HepG2 (cell line): ENCODE measurements around the gene NPAS2. TPM values are rescaled to one million over a fixed set of nuclear protein-coding genes. Genes with fewer than 3 reads are reported as not detected.

Experiments used
- BRCA1 ChIP-seq: sonication (generic); formaldehyde crosslinking; IDR thresholded peaks from 2 replicates; pipeline ENCODE4 v1.4.0; 2020; ENCODE audit warnings: missing genetic modification reagents
- CBX1 ChIP-seq: IDR thresholded peaks from one replicate; pipeline ENCODE4 v1.6.1; 2016; ENCODE audit warnings: antibody characterized with exemption, low read depth
- ELF1 ChIP-seq: sonication (generic); formaldehyde crosslinking; IDR thresholded peaks from 2 replicates; pipeline ENCODE4 v1.4.0; 2020; ENCODE audit warnings: missing genetic modification reagents
- GATAD1 ChIP-seq: IDR thresholded peaks from 2 replicates; pipeline ENCODE4 v1.6.1; 2016; ENCODE audit warnings: missing genetic modification reagents, missing compliant biosample characterization
- HNRNPL ChIP-seq: fragments of 200-400 bp; formaldehyde crosslinking; IDR thresholded peaks from 2 replicates; pipeline ENCODE4 v1.6.1; 2017; ENCODE audit warnings: mild to moderate bottlenecking, low read depth, low read length
- KLF13 ChIP-seq: sonication (generic); formaldehyde crosslinking; IDR thresholded peaks from 2 replicates; pipeline ENCODE4 v1.4.0; 2020; ENCODE audit warnings: mild to moderate bottlenecking, missing genetic modification reagents
- MAZ ChIP-seq, 2 experiments: sonication (generic) in 1 of 2; formaldehyde crosslinking in 1 of 2; IDR thresholded peaks; 2 replicates each; pipeline versions ENCODE4 v1.5.0 to v1.6.1; 2012 to 2020; ENCODE audit warnings: low read depth in 2 of 2, mild to moderate bottlenecking in 2 of 2, borderline replicate concordance in 1 of 2, improper control_type of control experiment in 1 of 2, low read length in 1 of 2, missing genetic modification reagents in 1 of 2, moderate library complexity in 1 of 2
- MEIS2 ChIP-seq: sonication (generic); formaldehyde crosslinking; IDR thresholded peaks from 2 replicates; pipeline ENCODE4 v1.9.0; 2021; ENCODE audit warnings: mild to moderate bottlenecking, missing genetic modification reagents
- MNT ChIP-seq: fragments of 450-650 bp; IDR thresholded peaks from 2 replicates; pipeline ENCODE4 v1.6.1; 2016
- PAX8 ChIP-seq: sonication (generic); formaldehyde crosslinking; IDR thresholded peaks from 2 replicates; pipeline ENCODE4 v1.8.0; 2022; ENCODE audit warnings: mild to moderate bottlenecking, missing genetic modification reagents, borderline replicate concordance
- RAD21 ChIP-seq: fragments of 450-650 bp; formaldehyde crosslinking; IDR thresholded peaks from 2 replicates; pipeline ENCODE4 v1.5.0; 2020; ENCODE audit warnings: mild to moderate bottlenecking
- RXRA ChIP-seq: sonication (generic); formaldehyde crosslinking; IDR thresholded peaks from 2 replicates; pipeline ENCODE4 v1.5.1; 2020; ENCODE audit warnings: missing genetic modification reagents
- SAFB2 ChIP-seq: sonication (generic); formaldehyde crosslinking; IDR thresholded peaks from 2 replicates; pipeline ENCODE4 v1.5.1; 2020; ENCODE audit warnings: missing genetic modification reagents, low read depth, mild to moderate bottlenecking, borderline replicate concordance
- SNAPC2 ChIP-seq: sonication (generic); formaldehyde crosslinking; IDR thresholded peaks from 2 replicates; pipeline ENCODE4 v1.8.1; 2022; ENCODE audit warnings: mild to moderate bottlenecking, missing genetic modification reagents
- TCF7L2 ChIP-seq: IDR thresholded peaks from 2 replicates; pipeline ENCODE4 v1.6.1; 2011; ENCODE audit warnings: mild to moderate bottlenecking, low read depth, low read length, moderate library complexity
- ZBTB2 ChIP-seq: sonication (generic); formaldehyde crosslinking; IDR thresholded peaks from 2 replicates; pipeline ENCODE4 v1.8.0; 2022; ENCODE audit warnings: low read depth, missing genetic modification reagents
- ZBTB7B ChIP-seq: sonication (generic); formaldehyde crosslinking; IDR thresholded peaks from 2 replicates; pipeline ENCODE4 v1.4.0; 2020; ENCODE audit warnings: missing genetic modification reagents
- ZMAT5 ChIP-seq: sonication (generic); formaldehyde crosslinking; IDR thresholded peaks from 2 replicates; pipeline ENCODE4 v1.5.0; 2020; ENCODE audit warnings: mild to moderate bottlenecking, low read depth, missing genetic modification reagents, borderline replicate concordance
- ZNF205 ChIP-seq: IDR thresholded peaks from 2 replicates; pipeline ENCODE4 v1.6.1; 2018; ENCODE audit warnings: missing biosample characterization, missing genetic modification reagents
- ZNF260 ChIP-seq: sonication (generic); formaldehyde crosslinking; IDR thresholded peaks from 2 replicates; pipeline ENCODE4 v1.4.0; 2020; ENCODE audit warnings: missing genetic modification reagents, low read depth, mild to moderate bottlenecking, borderline replicate concordance
- ZNF263 ChIP-seq: sonication (generic); formaldehyde crosslinking; IDR thresholded peaks from 2 replicates; pipeline ENCODE4 v1.4.0; 2020; ENCODE audit warnings: missing genetic modification reagents
- ZNF337 ChIP-seq: sonication (generic); formaldehyde crosslinking; IDR thresholded peaks from 2 replicates; pipeline ENCODE4 v1.5.1; 2020; ENCODE audit warnings: missing genetic modification reagents, low read depth, mild to moderate bottlenecking, borderline replicate concordance
- ZNF431 ChIP-seq: sonication (generic); formaldehyde crosslinking; IDR thresholded peaks from 2 replicates; pipeline ENCODE4 v1.9.0; 2022; ENCODE audit warnings: missing genetic modification reagents, low read depth, mild to moderate bottlenecking, borderline replicate concordance
- ZNF574 ChIP-seq: sonication (generic); formaldehyde crosslinking; IDR thresholded peaks from 2 replicates; pipeline ENCODE4 v1.4.0; 2020; ENCODE audit warnings: missing genetic modification reagents
- polyA plus RNA-seq, 8 experiments: library from polyadenylated mRNA; depleted of rRNA in 3 of 8; stranded (reverse) in 7 of 8; unstranded in 1 of 8; fragments of >200 nt; fragmentation: Illumina TruSeq in 4 of 8; extraction: Trizol in 4 of 8; gene quantifications; 2 replicates each; pipeline versions ENCODE4 v1.2.1 to v1.2.3, GENCODE V29; 2011 to 2016; ENCODE audit warnings: low read depth in 4 of 8, missing spikeins in 1 of 8, mixed read lengths in 1 of 8; ENCODE audit not compliant: insufficient read depth in 1 of 8
- total RNA-seq, 5 experiments: library from RNA; depleted of rRNA; stranded (reverse); fragments of >200 nt; fragmentation: Illumina TruSeq; extraction: Trizol; gene quantifications; 2 replicates each; pipeline ENCODE4 v1.2.3, GENCODE V29; 2016; ENCODE audit warnings: low read depth in 1 of 5

The NPAS2 gene
- total and polyA plus RNA-seq, 2 of the 13 experiments (the other 11 are each of a cell fraction or from before 2014, with no cell fraction given): 14.8 to 37.5 TPM

- 0 out of 2 replicates have a peak, but pooled peaks have one; percentile 20 for TF ChIP-seq ZNF263
- no peak; the same call in 1 of the 2 replicates for TF ChIP-seq ZNF574 (CRISPR knock-in tag)
- no peak for TF ChIP-seq TCF7L2
- peak; percentile 44; the same call in 1 of the 2 replicates for TF ChIP-seq MNT
- peak; percentile 54; the same call in 1 of the 2 replicates for TF ChIP-seq RAD21
- TF ChIP-seq ZBTB7B: peak; percentile 56; the same call in 1 of the 2 replicates
- no peak for TF ChIP-seq GATAD1 (CRISPR knock-in tag)
- no peak; the same call in 1 of the 2 replicates for TF ChIP-seq ELF1
- no peak for TF ChIP-seq ZNF260 (CRISPR knock-in tag)
- 0 out of 2 replicates have a peak, but pooled peaks have one; percentile 59 for TF ChIP-seq BRCA1
- TF ChIP-seq SNAPC2 (CRISPR knock-in tag): no peak
- no peak for TF ChIP-seq PAX8
- TF ChIP-seq RXRA (CRISPR knock-in tag): no peak; the same call in 1 of the 2 replicates
- no peak for TF ChIP-seq ZNF431 (CRISPR knock-in tag)
- 0 out of 2 replicates have a peak, but pooled peaks have one; percentile 50 for TF ChIP-seq SAFB2
- no peak for TF ChIP-seq KLF13 (CRISPR knock-in tag)
- no peak for TF ChIP-seq ZNF205 (CRISPR knock-in tag)
- TF ChIP-seq CBX1: no peak
- TF ChIP-seq ZBTB2 (CRISPR knock-in tag): no peak
- peak; percentile 28; the same call in 1 of the 2 replicates for TF ChIP-seq MEIS2 (CRISPR knock-in tag)
- peak; percentile 55; the same call in 1 of the 2 replicates for TF ChIP-seq HNRNPL
- TF ChIP-seq MAZ (IDR thresholded peaks at IDR 0.05; ENCODE audit: borderline replicate concordance, low read depth, low read length): no peak
- TF ChIP-seq MAZ (CRISPR knock-in tag; IDR thresholded peaks at IDR 0.05; ENCODE audit: low read depth): no peak
- no peak for TF ChIP-seq ZMAT5
- TF ChIP-seq ZNF337 (CRISPR knock-in tag): no peak
These were observed 55.7 kb downstream of the NPAS2 start (continued) for GRCh38 chr2:100875516-100876230.
